ENCODE data around the gene RBKS. TPM values are rescaled to one million over a fixed set of nuclear protein-coding genes. Genes with fewer than 3 reads are reported as not detected.

RBKS gene
- total and polyA plus RNA-seq, 2 of the 13 experiments (the other 11 are each of a cell fraction or from before 2014, with no cell fraction given), result 7.7 to 8.3 TPM

DNA sequence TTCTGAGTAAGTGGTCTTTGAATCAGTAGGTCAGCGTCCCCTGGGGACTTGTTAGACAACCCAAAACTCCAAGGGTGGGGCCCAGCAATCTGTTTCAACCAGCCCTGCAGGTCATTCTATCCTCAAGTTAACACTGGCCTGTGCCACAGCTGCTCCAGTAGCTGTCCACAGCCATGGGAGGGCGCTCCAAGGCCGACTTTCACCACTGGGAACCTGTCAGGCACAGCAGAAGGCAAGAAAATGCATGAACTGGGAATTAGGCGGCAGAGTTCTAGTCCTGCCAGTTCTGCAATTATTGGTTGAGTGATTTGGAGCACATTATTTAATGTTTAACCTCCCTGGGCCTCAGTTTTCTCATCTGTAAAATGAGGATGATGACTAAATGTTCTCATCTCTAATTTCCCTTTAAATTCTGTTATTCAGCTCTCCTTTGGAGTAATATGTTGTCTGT, 136.0 kb downstream of the RBKS start (continued):
- TF ChIP-seq, protein P1, sequence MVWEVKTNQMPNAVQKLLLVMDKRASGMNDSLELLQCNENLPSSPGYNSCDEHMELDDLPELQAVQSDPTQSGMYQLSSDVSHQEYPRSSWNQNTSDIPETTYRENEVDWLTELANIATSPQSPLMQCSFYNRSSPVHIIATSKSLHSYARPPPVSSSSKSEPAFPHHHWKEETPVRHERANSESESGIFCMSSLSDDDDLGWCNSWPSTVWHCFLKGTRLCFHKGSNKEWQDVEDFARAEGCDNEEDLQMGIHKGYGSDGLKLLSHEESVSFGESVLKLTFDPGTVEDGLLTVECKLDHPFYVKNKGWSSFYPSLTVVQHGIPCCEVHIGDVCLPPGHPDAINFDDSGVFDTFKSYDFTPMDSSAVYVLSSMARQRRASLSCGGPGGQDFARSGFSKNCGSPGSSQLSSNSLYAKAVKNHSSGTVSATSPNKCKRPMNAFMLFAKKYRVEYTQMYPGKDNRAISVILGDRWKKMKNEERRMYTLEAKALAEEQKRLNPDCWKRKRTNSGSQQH (CRISPR knock-in tag; IDR thresholded peaks at IDR 0.05; ENCODE audit: low read depth), result 0 out of 2 replicates have a peak, but pooled peaks have one; percentile 51
- TF ChIP-seq HNRNPK (IDR thresholded peaks at IDR 0.05; ENCODE audit: low read depth, low read length, poor library complexity, severe bottlenecking), result no peak
- peak; percentile 72; the same call in 1 of the 2 replicates for TF ChIP-seq FOXO1 (CRISPR knock-in tag; IDR thresholded peaks at IDR 0.05)
- TF ChIP-seq SALL2 (CRISPR knock-in tag; IDR thresholded peaks at IDR 0.05), result no peak
- TF ChIP-seq RBFOX2 (IDR thresholded peaks at IDR 0.05; ENCODE audit: low read depth, low read length), result 0 out of 2 replicates have a peak, but pooled peaks have one; percentile 20
- no peak for TF ChIP-seq RERE (CRISPR knock-in tag; IDR thresholded peaks at IDR 0.05; ENCODE audit: low read depth)
- no peak for TF ChIP-seq ZNF329 (CRISPR knock-in tag; IDR thresholded peaks at IDR 0.05; ENCODE audit: low read depth)
- peak; percentile 47; the same call in 2 of the 3 replicates for TF ChIP-seq MXI1 (IDR thresholded peaks at IDR 0.05; ENCODE audit: borderline replicate concordance, low read depth, low read length)
- TF ChIP-seq MNT (IDR thresholded peaks at IDR 0.05), result no peak
- no peak for TF ChIP-seq IRF1 (CRISPR knock-in tag; IDR thresholded peaks at IDR 0.05; ENCODE audit: low read depth)
- TF ChIP-seq ZNF30 (CRISPR knock-in tag; IDR thresholded peaks at IDR 0.05), result no peak
- TF ChIP-seq NR3C1 (CRISPR knock-in tag; IDR thresholded peaks at IDR 0.05), result no peak
- TF ChIP-seq CENPT (CRISPR knock-in tag; IDR thresholded peaks at IDR 0.05; ENCODE audit: low read depth), result no peak
- no peak for TF ChIP-seq HHEX (CRISPR knock-in tag; IDR thresholded peaks at IDR 0.05)
- TF ChIP-seq KDM5B (CRISPR knock-in tag; IDR thresholded peaks at IDR 0.05; ENCODE audit: borderline replicate concordance), result no peak
- TF ChIP-seq, protein P2, sequence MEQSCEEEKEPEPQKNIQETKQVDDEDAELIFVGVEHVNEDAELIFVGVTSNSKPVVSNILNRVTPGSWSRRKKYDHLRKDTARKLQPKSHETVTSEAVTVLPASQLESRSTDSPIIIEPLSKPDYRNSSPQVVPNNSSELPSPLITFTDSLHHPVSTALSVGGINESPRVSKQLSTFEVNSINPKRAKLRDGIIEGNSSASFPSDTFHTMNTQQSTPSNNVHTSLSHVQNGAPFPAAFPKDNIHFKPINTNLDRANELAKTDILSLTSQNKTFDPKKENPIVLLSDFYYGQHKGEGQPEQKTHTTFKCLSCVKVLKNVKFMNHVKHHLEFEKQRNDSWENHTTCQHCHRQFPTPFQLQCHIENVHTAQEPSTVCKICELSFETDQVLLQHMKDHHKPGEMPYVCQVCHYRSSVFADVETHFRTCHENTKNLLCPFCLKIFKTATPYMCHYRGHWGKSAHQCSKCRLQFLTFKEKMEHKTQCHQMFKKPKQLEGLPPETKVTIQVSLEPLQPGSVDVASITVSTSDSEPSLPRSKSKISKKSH (CRISPR knock-in tag; IDR thresholded peaks at IDR 0.05; ENCODE audit: borderline replicate concordance), result no peak
- TF ChIP-seq ZNF296 (CRISPR knock-in tag; conservative IDR thresholded peaks at IDR 0.05), result no peak
- no peak for TF ChIP-seq ZNF75D (CRISPR knock-in tag; IDR thresholded peaks at IDR 0.05; ENCODE audit: borderline replicate concordance)
- no peak for TF ChIP-seq ARHGAP35 (CRISPR knock-in tag; IDR thresholded peaks at IDR 0.05; ENCODE audit: borderline replicate concordance)

Measured in HepG2 (cell line).